IPS-20b (cell line): Measurements from ENCODE around the gene RHBDD1.

Experiments
- H3K27ac ChIP-seq: one replicate; pipeline ENCODE4 v1.5.1; 2013; ENCODE audit warnings: low read length
- H3K27me3 ChIP-seq: 2 replicates; pipeline ENCODE4 v1.6.1; 2013; ENCODE audit warnings: mild to moderate bottlenecking, low read length, inconsistent platforms; ENCODE audit not compliant: insufficient read depth
- H3K36me3 ChIP-seq: 2 replicates; pipeline ENCODE4 v1.6.1; 2013; ENCODE audit warnings: low read depth, mild to moderate bottlenecking, inconsistent platforms, low read length, moderate library complexity; ENCODE audit not compliant: insufficient read depth
- H3K4me1 ChIP-seq: 2 replicates; pipeline ENCODE4 v1.6.1; 2013; ENCODE audit warnings: mild to moderate bottlenecking, control low read depth, inconsistent platforms, low read length, moderate library complexity; ENCODE audit not compliant: insufficient read depth
- H3K4me3 ChIP-seq: 2 replicates; pipeline ENCODE4 v1.5.1; 2013; ENCODE audit warnings: mild to moderate bottlenecking, low read length, inconsistent platforms
- H3K9ac ChIP-seq: 2 replicates; pipeline ENCODE4 v1.6.1; 2013; ENCODE audit warnings: low read depth, mild to moderate bottlenecking, inconsistent platforms, low read length, moderate library complexity
- H3K9me3 ChIP-seq: 2 replicates; pipeline ENCODE4 v1.6.1; 2013; ENCODE audit warnings: mild to moderate bottlenecking, low read depth, low read length, inconsistent platforms; ENCODE audit not compliant: insufficient read depth

RHBDD1 gene

DNA sequence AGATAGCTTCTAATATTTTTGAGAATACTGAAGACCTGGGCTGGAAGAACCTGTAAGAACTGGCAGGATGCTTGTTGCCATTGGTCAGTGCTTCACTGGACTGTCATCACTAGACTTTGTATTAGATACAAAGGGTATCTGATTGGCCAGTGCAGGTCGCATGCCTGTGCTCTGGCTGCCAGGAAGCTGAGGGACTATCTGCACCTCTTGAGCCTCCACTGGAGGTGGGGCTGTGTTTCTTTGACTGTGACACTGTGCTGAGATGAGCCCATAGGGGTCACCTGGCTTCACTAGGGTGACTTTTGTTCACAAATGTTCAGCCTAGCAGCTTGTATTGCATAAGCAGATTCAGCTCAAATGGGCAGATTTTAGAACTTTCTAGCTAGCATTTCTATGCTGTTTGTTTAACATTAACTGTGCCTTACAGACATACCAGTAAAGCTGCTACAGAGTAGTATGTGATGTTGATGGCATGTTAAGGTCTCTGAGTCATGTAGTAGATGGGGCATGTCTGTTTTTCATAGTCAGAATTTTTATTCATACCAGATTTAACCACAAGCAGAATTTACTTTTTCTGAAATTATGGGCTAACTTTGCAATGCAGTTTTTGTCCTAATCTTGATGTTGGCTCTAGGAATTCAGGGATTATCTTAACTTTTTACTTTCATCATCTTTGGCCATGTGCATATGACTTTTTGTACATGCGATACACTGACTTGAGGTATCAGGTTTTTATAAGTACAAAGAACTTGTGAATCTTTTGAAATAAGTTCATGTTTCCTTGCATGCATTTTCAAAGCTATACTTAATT lies 56.1 kb downstream of the RHBDD1 start:
- Histone ChIP-seq H3K9ac (no peak overlapping the region), H3K27ac (no peak overlapping the region), H3K4me1 (no peaks in the 10 kb centered on the region), H3K9me3 (no peaks in the 10 kb centered on the region), H3K4me3 (no peak overlapping the region), H3K36me3 (no peaks in the 10 kb centered on the region), H3K27me3 (no peaks in the 10 kb centered on the region)

DNA sequence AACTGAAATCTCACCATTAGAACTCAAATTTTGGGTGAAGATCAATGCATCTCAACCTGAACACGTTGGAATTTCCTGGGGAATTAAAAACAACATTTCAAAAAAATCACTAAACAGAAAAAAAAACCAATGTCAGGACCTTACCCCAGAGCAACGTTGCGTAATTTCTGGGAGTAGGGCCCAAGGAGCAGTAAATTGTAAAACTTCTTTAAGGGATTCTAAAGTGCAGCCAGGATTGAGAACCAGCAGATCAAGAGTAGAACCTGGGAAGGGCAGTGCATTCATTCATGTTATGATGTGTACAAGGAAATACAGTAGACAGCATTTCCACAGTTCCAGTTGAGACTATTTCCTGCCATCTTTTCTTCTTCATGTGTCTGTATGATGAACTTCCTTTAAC lies 56.9 kb downstream of the RHBDD1 start:
- no peak overlapping the region for H3K27ac ChIP-seq
- H3K4me3 ChIP-seq = no peak overlapping the region

DNA sequence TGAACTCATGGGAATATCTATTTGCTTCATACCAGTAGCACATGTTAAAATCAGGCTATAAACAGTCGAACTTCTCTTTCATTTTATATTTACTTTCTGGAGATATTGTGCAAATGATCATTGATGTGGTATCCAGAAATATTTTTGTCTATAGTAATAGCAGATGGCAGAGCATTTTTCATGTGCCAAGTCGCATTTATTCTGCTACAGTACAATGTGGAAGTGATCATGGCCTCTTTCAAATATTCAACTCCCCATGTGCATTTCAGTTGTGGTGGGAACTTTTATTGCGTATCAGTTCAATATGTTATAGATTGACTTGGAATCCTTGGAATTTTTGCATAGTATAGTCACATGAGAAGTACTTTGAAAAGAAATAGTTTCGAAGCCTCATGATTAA lies 57.4 kb downstream of the RHBDD1 start:
- H3K9ac ChIP-seq = no peak overlapping the region
- H3K4me1 ChIP-seq = no peaks in the 10 kb centered on the region
- H3K9me3 ChIP-seq = no peaks in the 10 kb centered on the region
- H3K27me3 ChIP-seq = no peaks in the 10 kb centered on the region
- no peaks in the 10 kb centered on the region for H3K36me3 ChIP-seq
- H3K4me3 ChIP-seq = no peak overlapping the region
- no peak overlapping the region for H3K27ac ChIP-seq

More for the DNA sequence above, 56.9 kb downstream of the RHBDD1 start:
- Histone ChIP-seq H3K4me1 (no peaks in the 10 kb centered on the region), H3K36me3 (no peaks in the 10 kb centered on the region), H3K27me3 (no peaks in the 10 kb centered on the region), H3K9ac (no peak overlapping the region), H3K9me3 (no peaks in the 10 kb centered on the region)

DNA sequence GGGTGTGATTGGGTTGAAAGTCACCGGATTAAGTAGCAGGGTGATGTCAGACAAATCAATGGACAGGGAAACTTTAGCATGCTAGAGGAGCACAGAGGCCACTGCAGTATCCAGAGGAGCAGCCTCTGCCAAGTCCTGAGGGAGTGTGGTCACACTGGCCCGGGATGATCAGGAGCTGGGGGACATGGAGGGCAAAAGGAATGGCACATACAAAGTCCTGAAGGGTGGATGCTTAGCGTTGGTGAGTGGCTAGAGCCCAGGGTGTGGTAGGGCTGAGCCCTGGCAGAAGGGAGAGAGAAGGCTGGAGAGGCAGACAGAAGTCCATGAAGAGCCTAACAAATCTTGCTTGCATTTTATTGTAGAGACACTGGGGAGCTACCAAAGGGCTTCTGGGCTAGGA lies 58.9 kb downstream of the RHBDD1 start:
- no peaks in the 10 kb centered on the region for H3K36me3 ChIP-seq
- no peaks in the 10 kb centered on the region for H3K9me3 ChIP-seq
- H3K4me1 ChIP-seq = no peaks in the 10 kb centered on the region
- H3K27ac ChIP-seq = no peak overlapping the region
- no peak overlapping the region for H3K9ac ChIP-seq
- H3K27me3 ChIP-seq = no peaks in the 10 kb centered on the region
- no peak overlapping the region for H3K4me3 ChIP-seq

DNA sequence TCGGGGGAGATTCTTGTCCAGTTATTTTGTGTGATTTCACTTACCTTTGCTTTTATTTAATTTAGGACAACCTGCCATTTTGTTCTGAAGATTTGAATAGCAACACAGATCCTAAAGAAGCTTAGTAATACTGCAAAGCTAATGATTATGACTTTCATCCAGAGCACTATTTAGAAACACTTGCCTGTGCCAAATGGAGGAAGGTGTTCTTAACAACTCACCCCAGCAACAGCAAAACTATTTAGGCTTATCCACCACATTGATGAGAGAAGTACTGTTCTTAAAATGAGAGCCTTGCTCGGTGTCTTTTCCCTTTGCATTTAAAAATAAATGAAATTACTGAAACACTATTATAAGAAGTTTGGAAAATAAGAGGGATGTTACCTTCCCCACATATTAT lies 59.7 kb downstream of the RHBDD1 start:
- no peak overlapping the region for H3K27ac ChIP-seq
- H3K9me3 ChIP-seq = no peaks in the 10 kb centered on the region
- H3K4me1 ChIP-seq = no peaks in the 10 kb centered on the region
- no peak overlapping the region for H3K4me3 ChIP-seq
- H3K9ac ChIP-seq = no peak overlapping the region
- no peaks in the 10 kb centered on the region for H3K36me3 ChIP-seq
- H3K27me3 ChIP-seq = no peaks in the 10 kb centered on the region

DNA sequence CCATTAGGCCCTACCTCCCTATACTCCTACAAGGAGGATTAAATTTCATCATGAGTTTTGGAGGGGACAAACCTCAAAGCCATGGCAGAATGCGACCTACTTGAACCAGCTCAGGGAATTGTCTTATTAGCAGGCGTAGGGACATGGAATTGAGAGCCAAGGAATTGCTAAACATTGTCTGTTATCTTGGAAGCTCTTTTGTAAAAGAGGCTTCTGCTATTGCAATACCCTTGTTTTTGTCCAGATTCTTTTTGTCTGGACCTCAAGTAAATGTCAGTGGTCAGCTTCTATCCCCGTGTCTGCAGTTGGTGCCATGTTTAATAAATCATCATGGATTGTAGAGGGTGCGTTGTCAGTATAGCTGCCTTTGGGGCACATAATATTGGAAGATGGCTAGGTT lies 62.3 kb downstream of the RHBDD1 start:
- Histone ChIP-seq H3K9me3 (no peaks in the 10 kb centered on the region), H3K27ac (no peak overlapping the region), H3K4me1 (no peaks in the 10 kb centered on the region), H3K4me3 (no peak overlapping the region), H3K27me3 (no peaks in the 10 kb centered on the region), H3K9ac (no peak overlapping the region), H3K36me3 (no peaks in the 10 kb centered on the region)

DNA sequence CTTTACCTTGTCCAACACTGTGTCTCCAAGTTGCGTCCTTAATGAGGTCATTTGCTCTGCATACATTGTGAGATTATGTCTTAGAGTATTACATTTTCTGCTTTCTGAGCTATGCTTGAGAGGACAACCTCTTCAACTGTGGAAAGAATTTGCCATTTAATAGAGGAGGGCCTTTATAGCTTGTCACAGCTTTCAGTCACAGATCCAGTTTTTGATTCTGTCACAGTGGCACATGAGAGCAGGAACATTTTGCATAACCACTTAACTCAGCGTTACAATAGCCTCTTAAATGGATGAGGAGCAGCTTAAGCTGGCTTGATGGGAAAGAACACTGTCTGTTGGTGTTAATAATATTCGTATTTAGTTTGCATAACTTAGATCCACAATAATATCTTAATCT lies 63.0 kb downstream of the RHBDD1 start:
- no peak overlapping the region for H3K4me3 ChIP-seq
- no peak overlapping the region for H3K9ac ChIP-seq
- no peaks in the 10 kb centered on the region for H3K4me1 ChIP-seq
- no peaks in the 10 kb centered on the region for H3K27me3 ChIP-seq
- H3K36me3 ChIP-seq = no peaks in the 10 kb centered on the region
- H3K9me3 ChIP-seq = no peaks in the 10 kb centered on the region
- H3K27ac ChIP-seq = no peak overlapping the region

DNA sequence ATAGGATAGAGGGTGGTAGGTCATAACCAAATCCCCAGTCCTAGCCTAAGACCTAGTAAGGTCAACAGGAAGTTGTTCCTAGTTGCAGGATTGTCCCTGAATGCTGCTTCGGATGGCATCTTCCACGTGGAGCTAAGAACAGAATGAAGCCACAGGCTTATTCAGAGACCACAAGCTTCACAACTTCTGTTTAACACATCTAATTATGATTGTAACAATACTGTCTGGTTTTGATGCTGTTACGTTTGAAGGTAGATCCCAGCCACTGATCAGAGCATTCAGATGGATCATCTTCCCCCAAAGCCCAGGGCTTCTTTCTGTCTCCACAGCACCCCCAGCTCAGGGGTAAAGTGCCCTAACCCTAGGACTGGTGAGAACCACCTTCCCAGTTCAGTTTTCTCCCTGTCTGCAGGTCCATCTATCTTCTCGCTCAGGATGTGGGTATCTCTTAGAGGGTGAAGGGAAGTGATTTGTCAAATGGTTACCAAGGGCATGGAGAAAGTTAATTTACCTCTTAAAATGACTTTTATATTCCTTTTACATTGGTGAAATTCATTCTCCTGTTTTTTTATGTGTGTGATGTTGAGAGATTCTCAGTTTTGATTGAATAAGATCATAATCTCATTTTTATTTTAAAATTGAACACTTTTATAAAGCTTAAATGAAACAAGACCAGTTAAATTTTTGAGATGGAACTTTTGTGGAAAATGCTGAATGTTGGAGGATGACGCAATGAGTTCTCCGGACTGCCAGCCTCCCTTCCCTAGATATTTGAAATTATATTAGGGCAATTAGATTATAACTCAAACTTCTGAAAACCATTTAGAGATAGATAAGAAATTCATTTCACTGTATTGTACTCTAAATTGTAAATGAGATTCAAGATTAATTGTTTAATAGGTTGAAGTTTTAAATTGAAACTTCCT lies 66.5 kb downstream of the RHBDD1 start:
- Histone ChIP-seq H3K27ac (no peak overlapping the region), H3K9me3 (no peaks in the 10 kb centered on the region), H3K36me3 (no peaks in the 10 kb centered on the region), H3K4me1 (no peaks in the 10 kb centered on the region), H3K27me3 (no peaks in the 10 kb centered on the region), H3K4me3 (no peak overlapping the region), H3K9ac (no peak overlapping the region)

DNA sequence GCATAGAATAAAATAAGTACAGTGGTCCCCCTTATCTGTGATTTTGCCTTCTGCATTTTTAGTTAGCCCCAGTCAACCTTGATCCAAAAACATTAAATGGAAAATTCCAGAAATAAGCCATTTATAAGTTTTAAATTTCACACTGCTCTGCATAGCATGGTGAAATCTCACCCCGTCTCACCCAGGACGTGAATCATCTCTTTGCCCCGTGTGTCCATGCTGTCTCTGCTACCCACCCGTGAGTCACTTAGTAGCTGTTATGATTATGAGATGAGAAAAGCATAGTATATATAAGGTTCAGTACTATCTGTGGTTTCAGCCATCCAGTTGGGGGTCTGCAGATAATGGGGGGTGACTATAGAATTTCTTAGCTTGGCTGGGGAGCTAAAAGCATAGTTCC lies 67.3 kb downstream of the RHBDD1 start:
- no peaks in the 10 kb centered on the region for H3K36me3 ChIP-seq
- no peak overlapping the region for H3K4me3 ChIP-seq
- H3K4me1 ChIP-seq = no peaks in the 10 kb centered on the region
- no peaks in the 10 kb centered on the region for H3K27me3 ChIP-seq
- H3K27ac ChIP-seq = no peak overlapping the region
- no peak overlapping the region for H3K9ac ChIP-seq
- no peaks in the 10 kb centered on the region for H3K9me3 ChIP-seq

DNA sequence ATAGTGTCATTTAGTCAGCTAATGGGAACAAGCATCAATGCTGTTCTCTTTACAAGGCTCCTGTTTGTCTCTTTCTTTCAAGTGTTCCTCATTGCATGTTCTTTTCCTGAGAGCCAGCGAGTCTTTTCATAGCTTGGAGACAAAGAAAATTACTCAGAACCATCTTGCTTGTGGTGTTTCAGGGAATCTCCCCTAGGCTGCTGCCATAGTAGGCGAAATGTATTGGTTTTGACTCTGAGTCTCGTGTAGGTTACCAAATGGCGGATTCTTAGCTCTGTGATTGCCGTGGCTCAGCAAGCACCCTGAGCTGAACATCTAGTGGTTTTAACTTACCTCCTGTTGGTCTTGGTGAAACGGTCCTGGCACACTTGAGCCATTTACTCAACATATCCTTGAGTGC lies 68.7 kb downstream of the RHBDD1 start:
- Histone ChIP-seq H3K4me1 (no peaks in the 10 kb centered on the region), H3K27ac (no peak overlapping the region)

DNA sequence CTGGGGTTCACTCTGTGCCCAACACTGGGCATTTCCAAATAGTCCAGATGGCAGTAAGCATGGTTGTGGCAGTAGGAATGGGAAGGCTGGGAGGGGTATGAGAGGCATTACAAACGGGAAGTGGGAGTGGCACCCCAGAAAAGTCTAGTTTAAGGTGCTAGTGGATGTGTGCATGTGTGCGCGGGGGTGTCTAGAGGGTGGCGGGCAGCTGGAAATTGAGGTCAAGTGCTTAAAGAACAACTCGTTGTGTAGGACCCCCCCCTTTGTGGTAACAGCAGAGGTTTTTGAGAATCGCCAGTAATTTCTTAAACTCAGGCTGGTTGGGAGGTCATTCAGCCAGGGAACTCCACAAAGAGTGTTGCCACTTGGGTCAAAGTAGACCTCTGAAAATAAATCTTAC lies 69.9 kb downstream of the RHBDD1 start:
- Histone ChIP-seq H3K36me3 (no peaks in the 10 kb centered on the region), H3K4me3 (no peak overlapping the region), H3K4me1 (no peaks in the 10 kb centered on the region), H3K27me3 (no peaks in the 10 kb centered on the region), H3K9me3 (no peaks in the 10 kb centered on the region), H3K9ac (no peak overlapping the region), H3K27ac (no peak overlapping the region)

More for the DNA sequence above, 68.7 kb downstream of the RHBDD1 start:
- Histone ChIP-seq H3K9ac (no peak overlapping the region), H3K36me3 (no peaks in the 10 kb centered on the region), H3K4me3 (no peak overlapping the region), H3K27me3 (no peaks in the 10 kb centered on the region), H3K9me3 (no peaks in the 10 kb centered on the region)
